Activated CD8-positive, alpha-beta T cell treated with anti-CD3 and anti-CD28 coated beads for 36 hours (primary cell): ENCODE results near the gene MAPK8IP1. TPM values are rescaled to one million over a fixed set of nuclear protein-coding genes. Genes with fewer than 3 reads are reported as not detected.

ENCODE experiments used
- ATAC-seq: fragments of 200-7000 bp; cut with Tn5 transposase; one replicate; pipeline ENCODE4 v1.10.0; 2021; ENCODE audit warnings: mild to moderate bottlenecking, moderate library complexity
- CTCF ChIA-PET: fragments of 350-600 bp; sonication (Branson Sonifier 250); formaldehyde crosslinking; loops from one replicate; lab custom pipeline; 2021; ENCODE audit warnings: antibody characterized with exemption; lab: Charles Lee
- POLR2A ChIA-PET: fragments of 350-600 bp; sonication (Branson Sonifier 250); formaldehyde crosslinking; loops from one replicate; lab custom pipeline; 2021; ENCODE audit warnings: antibody characterized with exemption; lab: Charles Lee
- DNase-seq: peaks from one replicate; pipeline ENCODE4 v3.0.0-alpha.2; 2020
- H3K27ac Mint-ChIP-seq: one replicate; pipeline ENCODE4 v1.8.0; 2021; ENCODE audit warnings: mild to moderate bottlenecking, mixed read lengths
- H3K27me3 Mint-ChIP-seq: one replicate; pipeline ENCODE4 v1.8.0; 2021; ENCODE audit warnings: mixed read lengths
- H3K36me3 Mint-ChIP-seq: one replicate; pipeline ENCODE4 v1.8.0; 2021; ENCODE audit warnings: low read depth, mixed read lengths
- H3K4me1 Mint-ChIP-seq: one replicate; pipeline ENCODE4 v1.8.0; 2021; ENCODE audit warnings: low read depth, mixed read lengths
- H3K4me3 Mint-ChIP-seq: one replicate; pipeline ENCODE4 v1.8.0; 2021; ENCODE audit warnings: mild to moderate bottlenecking, moderate library complexity, mixed read lengths
- H3K9me3 Mint-ChIP-seq: one replicate; pipeline ENCODE4 v1.8.0; 2021; ENCODE audit warnings: mixed read lengths
- intact Hi-C: fragments of 100-400 bp; cut with micrococcal nuclease; formaldehyde crosslinking; loops from one replicate; pipeline ENCODE4 v1.10.0; 2022
- total RNA-seq, 2 experiments: library from RNA; stranded (reverse); gene quantifications; one replicate each; pipeline ENCODE4 v1.2.3, GENCODE V29; 2021
- TF ChIP-seq, protein P1 (sequence below): fragments of 200-600 bp; IDR thresholded peaks from one replicate; pipeline ENCODE4 v1.8.0; 2022; ENCODE audit warnings: antibody characterized with exemption, mild to moderate bottlenecking

Gene MAPK8IP1
- total RNA-seq, 2 experiments from 2014 or later, result 1.4 to 1.8 TPM

DNA sequence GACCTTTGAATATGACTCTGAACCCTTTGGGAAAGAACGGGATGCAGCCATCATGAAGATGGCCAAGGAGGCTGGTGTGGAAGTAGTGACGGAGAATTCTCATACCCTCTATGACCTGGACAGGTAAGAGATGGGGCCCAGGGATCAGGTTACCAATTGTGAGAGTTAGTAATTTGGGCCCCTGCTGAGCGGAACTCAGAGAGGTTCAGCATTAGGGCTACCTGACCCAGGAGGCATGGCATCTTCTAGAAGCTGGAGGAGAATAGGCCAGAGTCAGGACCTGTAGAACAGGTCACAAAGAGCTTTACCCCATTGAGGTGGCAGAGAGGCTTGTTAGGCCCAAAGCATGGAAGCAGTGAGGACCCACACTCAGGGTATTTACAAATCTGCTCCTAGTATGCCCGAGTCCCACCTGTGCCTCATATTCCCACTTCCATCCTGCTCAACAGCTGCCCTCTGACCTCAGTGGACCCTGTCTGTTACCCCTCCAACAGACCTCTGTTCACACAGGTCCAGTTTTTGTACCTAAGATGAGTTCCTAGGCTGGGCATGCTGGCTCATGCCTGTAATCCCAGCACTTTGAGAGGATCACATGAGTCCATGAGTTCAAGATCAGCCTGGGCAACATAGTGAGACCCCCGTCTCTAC, 26.6 kb upstream of the MAPK8IP1 start:
- TF ChIP-seq, protein P1, sequence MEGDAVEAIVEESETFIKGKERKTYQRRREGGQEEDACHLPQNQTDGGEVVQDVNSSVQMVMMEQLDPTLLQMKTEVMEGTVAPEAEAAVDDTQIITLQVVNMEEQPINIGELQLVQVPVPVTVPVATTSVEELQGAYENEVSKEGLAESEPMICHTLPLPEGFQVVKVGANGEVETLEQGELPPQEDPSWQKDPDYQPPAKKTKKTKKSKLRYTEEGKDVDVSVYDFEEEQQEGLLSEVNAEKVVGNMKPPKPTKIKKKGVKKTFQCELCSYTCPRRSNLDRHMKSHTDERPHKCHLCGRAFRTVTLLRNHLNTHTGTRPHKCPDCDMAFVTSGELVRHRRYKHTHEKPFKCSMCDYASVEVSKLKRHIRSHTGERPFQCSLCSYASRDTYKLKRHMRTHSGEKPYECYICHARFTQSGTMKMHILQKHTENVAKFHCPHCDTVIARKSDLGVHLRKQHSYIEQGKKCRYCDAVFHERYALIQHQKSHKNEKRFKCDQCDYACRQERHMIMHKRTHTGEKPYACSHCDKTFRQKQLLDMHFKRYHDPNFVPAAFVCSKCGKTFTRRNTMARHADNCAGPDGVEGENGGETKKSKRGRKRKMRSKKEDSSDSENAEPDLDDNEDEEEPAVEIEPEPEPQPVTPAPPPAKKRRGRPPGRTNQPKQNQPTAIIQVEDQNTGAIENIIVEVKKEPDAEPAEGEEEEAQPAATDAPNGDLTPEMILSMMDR, result no peak
- H3K27ac Mint-ChIP-seq, result no peak overlapping the region
- H3K36me3 Mint-ChIP-seq, result peaks cover 30% of the 10 kb centered on the region
- intact Hi-C loops, result no loop called here
- H3K4me1 Mint-ChIP-seq, result no peaks in the 10 kb centered on the region
- DNase-seq (no peak), ATAC-seq (no peak)
- no peaks in the 10 kb centered on the region for H3K9me3 Mint-ChIP-seq
- POLR2A ChIA-PET, result interaction anchor here (1.5 to 1.6 kb wide), 2 partner anchors 13 to 58 kb away, joined by 4 read pairs; partner anchors contain the start of gene PEX16
- CTCF ChIA-PET, result interaction anchor here (1.1 to 3.2 kb wide), 4 partner anchors 13 to 449 kb away, joined by 3 to 10 read pairs (median 3); no protein-coding TSS in a partner anchor
- H3K4me3 Mint-ChIP-seq, result no peak overlapping the region
- no peaks in the 10 kb centered on the region for H3K27me3 Mint-ChIP-seq

DNA sequence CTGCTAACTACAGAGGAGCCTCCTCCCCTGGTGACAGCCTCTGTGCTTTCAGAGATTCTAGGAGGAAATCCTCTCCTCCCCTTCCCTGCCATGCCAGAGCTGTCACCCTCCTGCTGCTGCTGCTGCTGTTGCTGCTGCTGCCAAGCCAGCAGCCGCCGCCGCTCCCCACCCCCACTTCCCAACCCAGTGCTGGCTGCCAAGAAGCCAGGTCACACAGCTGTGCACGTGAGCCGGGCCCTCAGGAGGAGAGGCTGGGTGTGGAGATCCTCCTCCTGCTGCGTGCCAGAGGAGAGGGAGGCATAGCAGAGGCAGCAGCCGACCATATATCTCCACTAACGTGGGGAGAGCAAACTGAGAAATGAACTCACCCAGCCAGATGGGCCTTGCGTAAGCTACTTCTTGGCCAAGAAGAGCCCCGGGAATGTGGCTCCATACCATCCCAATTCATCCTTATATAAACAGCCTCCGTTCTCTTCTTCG, 25.8 kb upstream of the MAPK8IP1 start:
- ChIA-PET CTCF (interaction anchor here (1.1 to 2.7 kb wide), 5 partner anchors 13 to 448 kb away, joined by 3 to 15 read pairs (median 3); no protein-coding TSS in a partner anchor), POLR2A (interaction anchor here (1.5 kb wide), 1 partner anchor 13 kb away, joined by 4 read pairs; no protein-coding TSS in a partner anchor)
- intact Hi-C loops, result no loop called here
- Mint-ChIP-seq H3K4me3 (no peak overlapping the region), H3K9me3 (no peaks in the 10 kb centered on the region), H3K4me1 (no peaks in the 10 kb centered on the region), H3K27ac (no peak overlapping the region), H3K27me3 (no peaks in the 10 kb centered on the region), H3K36me3 (peaks cover 30% of the 10 kb centered on the region)
- TF ChIP-seq, protein P1, result no peak
- ATAC-seq, result no peak
- no peak for DNase-seq

DNA sequence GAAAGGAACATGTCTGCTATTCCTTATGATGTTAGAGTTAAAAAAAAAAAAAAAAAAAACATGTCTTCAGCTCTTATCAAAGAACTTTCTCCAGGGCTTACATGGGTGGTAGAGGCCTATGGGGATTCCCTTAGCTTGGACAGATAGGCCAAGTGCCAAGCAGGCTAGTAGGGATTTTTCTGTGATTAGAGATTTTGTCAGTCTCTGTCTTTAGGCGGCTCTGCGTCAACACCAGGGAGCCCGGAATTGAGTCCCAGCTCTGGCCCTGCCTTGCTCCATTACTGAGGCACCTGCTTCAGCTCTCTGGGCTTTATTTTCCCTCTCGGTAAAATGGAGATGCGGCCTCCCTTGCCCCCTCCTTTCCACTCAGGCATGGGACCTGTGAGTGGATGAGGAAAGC, 25.1 kb upstream of the MAPK8IP1 start:
- TF ChIP-seq, protein P1, result no peak
- no peak for ATAC-seq
- no peak overlapping the region for H3K4me3 Mint-ChIP-seq
- no peak for DNase-seq
- ChIA-PET POLR2A (no interaction called here), CTCF (interaction anchor here (1.2 to 2.7 kb wide), 4 partner anchors 12 to 448 kb away, joined by 3 to 15 read pairs (median 4); no protein-coding TSS in a partner anchor)
- peaks cover 30% of the 10 kb centered on the region for H3K36me3 Mint-ChIP-seq
- H3K9me3 Mint-ChIP-seq, result no peaks in the 10 kb centered on the region
- H3K4me1 Mint-ChIP-seq, result no peaks in the 10 kb centered on the region
- intact Hi-C loops, result no loop called here
- H3K27me3 Mint-ChIP-seq, result no peaks in the 10 kb centered on the region
- H3K27ac Mint-ChIP-seq, result no peak overlapping the region

DNA sequence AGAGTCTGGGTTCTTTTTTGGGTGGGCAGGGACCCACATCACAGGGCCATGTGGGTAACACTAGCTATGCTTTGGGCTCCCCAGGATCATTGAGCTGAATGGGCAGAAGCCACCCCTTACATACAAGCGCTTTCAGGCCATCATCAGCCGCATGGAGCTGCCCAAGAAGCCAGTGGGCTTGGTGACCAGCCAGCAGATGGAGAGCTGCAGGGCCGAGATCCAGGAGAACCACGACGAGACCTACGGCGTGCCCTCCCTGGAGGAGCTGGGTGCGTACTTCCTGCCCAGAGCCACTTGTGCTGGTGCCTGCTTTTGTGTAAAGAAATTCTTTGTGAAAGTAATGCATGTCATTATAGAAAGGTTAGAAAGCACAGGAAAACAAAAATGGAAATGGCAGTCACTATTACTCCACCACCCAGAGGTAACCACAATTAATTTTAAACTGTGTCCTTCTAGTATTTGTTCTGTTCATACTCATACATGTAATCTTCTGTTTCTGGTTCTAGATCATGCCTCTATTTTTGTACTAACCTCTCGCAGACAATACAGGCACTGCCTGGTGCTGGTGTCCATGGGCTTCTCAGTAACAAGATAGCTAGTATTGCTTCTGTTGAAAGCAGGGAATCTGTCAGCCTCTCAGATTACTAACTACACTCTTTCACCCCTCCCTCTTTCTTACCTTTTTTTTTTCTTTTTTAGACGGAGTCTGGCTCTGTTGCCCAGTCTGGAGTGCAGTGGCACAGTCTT, 24.5 kb upstream of the MAPK8IP1 start:
- POLR2A ChIA-PET, result no interaction called here
- CTCF ChIA-PET, result interaction anchor here (1.2 to 2.7 kb wide), 4 partner anchors 9 to 58 kb away, joined by 3 to 15 read pairs (median 4); no protein-coding TSS in a partner anchor
- peaks cover 30% of the 10 kb centered on the region for H3K36me3 Mint-ChIP-seq
- DNase-seq (no peak), ATAC-seq (no peak)
- H3K27me3 Mint-ChIP-seq, result no peaks in the 10 kb centered on the region
- TF ChIP-seq, protein P1, result no peak
- no peak overlapping the region for H3K4me3 Mint-ChIP-seq
- no peak overlapping the region for H3K27ac Mint-ChIP-seq
- no peaks in the 10 kb centered on the region for H3K4me1 Mint-ChIP-seq
- no peaks in the 10 kb centered on the region for H3K9me3 Mint-ChIP-seq
- intact Hi-C loops, result no loop called here
